Vagina (tissue), 2 donors: ENCODE data around the gene MTERF2. TPM values are rescaled to one million over a fixed set of nuclear protein-coding genes. Genes with fewer than 3 reads are reported as not detected.
A peak's percentile ranks its signal among the peaks of the same experiment; 100 is the strongest.
"Not testable (repeated sequence)": the region's sequence is repeated elsewhere in the genome, so short reads cannot be mapped to it uniquely, and the experiment has no call there.

Source experiments
- DNase-seq, 2 donors: peaks; one replicate each; pipeline ENCODE4 v3.0.0-alpha.2; 2017; ENCODE audit errors: extremely low spot score in 2 of 2
- H3K27ac ChIP-seq: fragments of 200-600 bp; sonication (generic); one replicate; pipeline ENCODE4 v1.5.1; 2019
- H3K27me3 ChIP-seq: fragments of 200-600 bp; sonication (generic); one replicate; pipeline ENCODE4 v1.5.1; 2019
- H3K36me3 ChIP-seq, 2 donors: fragments of 200-600 bp; sonication (generic); one replicate each; pipeline ENCODE4 v1.5.1; 2017 to 2019
- H3K4me1 ChIP-seq: fragments of 200-600 bp; sonication (generic); one replicate; pipeline ENCODE4 v1.5.1; 2019
- H3K4me3 ChIP-seq, 2 donors: fragments of 200-600 bp; sonication (generic); 1 replicate in 1 of 2; 2 replicates in 1 of 2; pipeline ENCODE4 v1.5.1; 2016 to 2019
- H3K9me3 ChIP-seq: fragments of 200-600 bp; sonication (generic); one replicate; pipeline ENCODE4 v1.5.1; 2019
- POLR2A ChIP-seq, 2 donors: fragments of 450-650 bp; IDR thresholded peaks; one replicate each; pipeline ENCODE4 v1.6.1; 2017; ENCODE audit warnings: antibody characterized with exemption in 2 of 2, mild to moderate bottlenecking in 2 of 2, moderate library complexity in 2 of 2
- POLR2AphosphoS5 ChIP-seq, 2 donors: sonication (generic); formaldehyde crosslinking; IDR thresholded peaks; one replicate each; pipeline ENCODE4 v1.9.0; 2017; ENCODE audit warnings: antibody characterized with exemption in 2 of 2, mild to moderate bottlenecking in 2 of 2, low read depth in 1 of 2; ENCODE audit not compliant: insufficient read depth in 1 of 2
- intact Hi-C: fragments of 100-400 bp; cut with DNase I; formaldehyde crosslinking; loops from one replicate; pipeline ENCODE4 v1.15.1; 2023
- total RNA-seq: library from RNA; depleted of rRNA; stranded (reverse); fragments of >200 nt; gene quantifications from one replicate; pipeline ENCODE4 v1.2.3, GENCODE V29; 2016
- TF ChIP-seq, protein P1 (sequence below), 3 experiments: fragments of 450-650 bp in 2 of 3; fragments of 200-600 bp in 1 of 3; sonication (generic) in 1 of 3; IDR thresholded peaks; one replicate each; pipeline ENCODE4 v1.5.1; 2017 to 2019; ENCODE audit warnings: antibody characterized with exemption in 3 of 3, mild to moderate bottlenecking in 2 of 3, moderate library complexity in 2 of 3

MTERF2 gene
- total RNA-seq, 1 donor from 2014 or later = 14.5 TPM

DNA sequence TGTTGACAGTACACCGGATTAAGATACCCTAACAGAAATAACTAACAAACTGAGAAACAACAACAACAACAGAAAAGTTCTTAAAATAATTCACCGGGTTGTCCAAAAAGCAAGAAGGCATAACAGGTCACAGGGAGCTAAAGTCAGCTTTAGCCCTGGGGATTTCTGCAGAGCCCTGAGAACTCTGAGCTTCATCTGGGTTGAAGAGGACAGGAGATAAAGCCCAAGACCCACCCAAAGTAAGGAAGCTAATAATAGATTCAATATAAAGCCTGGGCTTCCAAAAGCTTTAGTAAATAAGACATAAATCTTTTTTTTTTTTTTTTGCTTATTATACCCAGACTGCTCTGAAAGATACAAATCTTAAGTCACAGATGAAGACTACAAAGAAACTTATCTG is 44.1 kb upstream of the MTERF2 start:
- intact Hi-C loops = no loop called here
- Histone ChIP-seq H3K27ac (no peak overlapping the region), H3K9me3 (no peaks in the 10 kb centered on the region), H3K4me1 (peaks cover 55% of the 10 kb centered on the region), H3K4me3 (no peak overlapping the region), H3K36me3 (no peaks in the 10 kb centered on the region), H3K27me3 (no peaks in the 10 kb centered on the region)
- TF ChIP-seq POLR2AphosphoS5 (IDR thresholded peaks at IDR 0.05; ENCODE audit: insufficient read depth in 1 of 2, low read depth in 1 of 2) (no peak), POLR2A (IDR thresholded peaks at IDR 0.05) (no peak)
- TF ChIP-seq, protein P1, sequence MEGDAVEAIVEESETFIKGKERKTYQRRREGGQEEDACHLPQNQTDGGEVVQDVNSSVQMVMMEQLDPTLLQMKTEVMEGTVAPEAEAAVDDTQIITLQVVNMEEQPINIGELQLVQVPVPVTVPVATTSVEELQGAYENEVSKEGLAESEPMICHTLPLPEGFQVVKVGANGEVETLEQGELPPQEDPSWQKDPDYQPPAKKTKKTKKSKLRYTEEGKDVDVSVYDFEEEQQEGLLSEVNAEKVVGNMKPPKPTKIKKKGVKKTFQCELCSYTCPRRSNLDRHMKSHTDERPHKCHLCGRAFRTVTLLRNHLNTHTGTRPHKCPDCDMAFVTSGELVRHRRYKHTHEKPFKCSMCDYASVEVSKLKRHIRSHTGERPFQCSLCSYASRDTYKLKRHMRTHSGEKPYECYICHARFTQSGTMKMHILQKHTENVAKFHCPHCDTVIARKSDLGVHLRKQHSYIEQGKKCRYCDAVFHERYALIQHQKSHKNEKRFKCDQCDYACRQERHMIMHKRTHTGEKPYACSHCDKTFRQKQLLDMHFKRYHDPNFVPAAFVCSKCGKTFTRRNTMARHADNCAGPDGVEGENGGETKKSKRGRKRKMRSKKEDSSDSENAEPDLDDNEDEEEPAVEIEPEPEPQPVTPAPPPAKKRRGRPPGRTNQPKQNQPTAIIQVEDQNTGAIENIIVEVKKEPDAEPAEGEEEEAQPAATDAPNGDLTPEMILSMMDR (IDR thresholded peaks at IDR 0.05) = no peak
- no peak for DNase-seq

DNA sequence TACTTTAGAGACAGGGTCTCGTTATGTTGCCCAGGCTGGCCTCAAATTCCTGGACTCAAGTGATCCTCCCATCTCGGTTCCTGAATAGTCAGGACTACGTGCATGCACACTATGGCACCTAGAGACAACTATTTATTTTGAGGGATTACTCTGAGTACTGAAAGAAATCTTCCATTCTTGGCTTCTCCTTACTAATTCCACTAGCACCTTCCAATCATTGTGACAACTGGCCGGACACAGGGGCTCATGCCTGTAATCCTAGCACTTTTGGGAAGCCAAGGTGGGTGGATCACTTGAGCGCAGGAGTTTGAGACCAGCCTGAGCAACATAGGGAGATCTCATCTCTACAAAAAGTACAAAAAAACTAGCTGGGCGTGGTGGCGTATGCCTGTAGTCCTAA is 42.1 kb upstream of the MTERF2 start:
- Histone ChIP-seq H3K27ac (no peak overlapping the region), H3K36me3 (no peaks in the 10 kb centered on the region), H3K4me1 (peaks cover 55% of the 10 kb centered on the region), H3K27me3 (no peaks in the 10 kb centered on the region), H3K9me3 (no peaks in the 10 kb centered on the region), H3K4me3 (no peak overlapping the region)
- TF ChIP-seq POLR2A (IDR thresholded peaks at IDR 0.05) (no peak), POLR2AphosphoS5 (IDR thresholded peaks at IDR 0.05; ENCODE audit: insufficient read depth in 1 of 2, low read depth in 1 of 2) (no peak)
- TF ChIP-seq, protein P1 (IDR thresholded peaks at IDR 0.05) = no peak
- no peak for DNase-seq
- intact Hi-C loops = no loop called here

DNA sequence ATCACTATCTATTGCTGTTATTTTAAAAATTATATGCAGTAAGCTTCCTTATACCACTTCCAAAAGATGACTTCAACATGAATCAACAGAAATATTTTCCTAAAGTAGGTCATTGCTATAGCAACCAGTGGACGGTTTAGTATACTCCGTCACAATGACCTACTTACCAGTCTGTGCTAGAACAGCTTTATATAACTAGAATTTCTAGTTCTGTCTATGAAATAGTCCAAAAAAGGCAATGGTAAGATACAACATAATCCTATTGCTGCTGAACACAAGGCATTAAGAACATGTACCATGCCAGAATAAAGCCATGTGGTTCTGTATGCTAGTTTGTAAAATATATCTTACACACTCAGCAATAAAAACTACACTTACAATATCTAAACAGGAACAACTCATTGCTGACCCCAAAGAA is 40.7 kb upstream of the MTERF2 start:
- Histone ChIP-seq H3K36me3 (no peaks in the 10 kb centered on the region), H3K9me3 (no peaks in the 10 kb centered on the region), H3K4me1 (peaks cover 55% of the 10 kb centered on the region), H3K27ac (peak overlapping the region; percentile 91), H3K27me3 (no peaks in the 10 kb centered on the region), H3K4me3 (no peak overlapping the region)
- DNase-seq = no peak
- intact Hi-C loops = no loop called here
- TF ChIP-seq POLR2AphosphoS5 (IDR thresholded peaks at IDR 0.05; ENCODE audit: insufficient read depth in 1 of 2, low read depth in 1 of 2) = peak in 1 of 2 donors; percentile 99
- TF ChIP-seq POLR2A (IDR thresholded peaks at IDR 0.05) = no peak
- TF ChIP-seq, protein P1 (IDR thresholded peaks at IDR 0.05) = no peak

DNA sequence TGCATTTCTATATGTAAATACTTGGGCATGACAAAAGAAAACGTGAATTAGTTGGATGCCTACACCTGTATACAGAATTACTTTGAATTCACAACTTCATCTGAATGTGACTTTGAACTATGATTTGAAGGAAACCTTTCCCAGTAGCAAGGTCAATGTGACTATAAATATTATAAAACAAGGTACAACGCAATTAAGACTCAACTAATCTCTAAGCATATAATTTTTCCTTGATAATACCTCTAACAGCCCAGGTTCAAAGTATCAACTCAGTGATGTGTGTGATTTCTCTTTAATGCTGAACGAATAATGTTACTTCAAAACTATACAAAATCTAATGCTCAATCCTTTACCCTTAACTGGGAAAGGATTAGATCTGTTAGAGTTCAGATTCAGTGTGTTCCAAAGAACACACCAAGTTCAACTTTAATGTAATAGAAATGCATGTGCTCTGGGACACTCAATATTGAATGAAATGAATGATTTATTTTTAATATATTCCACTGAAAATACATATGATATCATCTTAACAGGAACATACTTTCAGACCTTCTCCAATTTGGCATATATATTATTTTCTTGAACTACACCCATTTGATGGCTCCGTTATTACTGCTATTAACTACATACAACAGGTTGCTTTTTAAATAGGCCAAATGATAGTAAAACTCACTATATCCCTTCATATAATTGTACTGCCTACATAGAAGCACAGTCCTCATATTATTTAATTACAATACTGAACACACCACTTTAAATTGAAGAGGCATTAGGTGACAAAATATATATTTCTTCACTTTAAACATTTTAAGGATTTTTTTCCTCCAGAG is 40.1 kb upstream of the MTERF2 start:
- H3K36me3 ChIP-seq = no peaks in the 10 kb centered on the region
- intact Hi-C loops = no loop called here
- H3K4me3 ChIP-seq = no peak overlapping the region
- no peak for TF ChIP-seq POLR2AphosphoS5 (IDR thresholded peaks at IDR 0.05; ENCODE audit: insufficient read depth in 1 of 2, low read depth in 1 of 2)
- peaks cover 55% of the 10 kb centered on the region for H3K4me1 ChIP-seq
- H3K9me3 ChIP-seq = no peaks in the 10 kb centered on the region
- H3K27ac ChIP-seq = peak overlapping the region; percentile 91
- H3K27me3 ChIP-seq = no peaks in the 10 kb centered on the region
- no peak for DNase-seq

DNA sequence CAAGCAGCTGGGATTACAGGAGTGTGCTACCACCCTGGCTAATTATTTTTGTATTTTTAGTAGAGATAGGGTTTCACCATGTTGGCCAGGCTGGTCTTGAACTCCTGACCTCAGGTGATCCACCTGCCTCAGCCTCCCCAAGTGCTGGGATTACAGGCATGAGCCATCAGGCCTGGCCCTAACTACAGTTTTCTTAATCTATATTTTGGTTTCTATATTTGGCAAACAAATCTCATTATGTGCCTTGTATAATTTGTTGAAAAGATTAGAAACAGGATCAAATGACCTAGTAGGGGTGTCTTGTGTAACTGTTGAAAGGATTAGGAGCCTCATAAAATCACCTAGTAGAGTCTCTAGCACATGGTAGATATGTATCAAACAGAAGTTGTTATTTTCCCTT is 39.4 kb upstream of the MTERF2 start:
- H3K9me3 ChIP-seq, intact Hi-C loops, H3K36me3 ChIP-seq, DNase-seq, H3K27me3 ChIP-seq, H3K4me3 ChIP-seq: not testable (repeated sequence)
- H3K27ac ChIP-seq = peak overlapping the region; percentile 91
- peaks cover 49% of the 10 kb centered on the region for H3K4me1 ChIP-seq

DNA sequence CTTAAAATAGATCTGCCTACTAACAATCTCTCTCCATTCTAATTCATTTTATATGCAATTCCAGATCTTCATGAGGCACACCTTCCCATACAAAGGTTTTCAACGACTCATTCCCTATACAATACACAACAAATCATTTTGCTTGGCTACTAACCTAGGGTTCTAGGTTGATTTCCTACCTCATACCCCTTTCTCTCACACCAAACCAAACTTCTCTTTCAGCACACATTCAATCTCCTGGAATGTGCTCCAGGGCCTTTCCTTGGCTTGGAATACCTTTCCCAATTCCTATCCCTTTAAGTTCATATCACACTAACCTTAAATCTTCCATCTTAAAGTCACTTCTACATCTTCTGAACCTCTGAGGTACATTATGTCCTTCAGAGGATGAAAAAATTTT is 38.7 kb upstream of the MTERF2 start:
- Histone ChIP-seq H3K27me3 (no peaks in the 10 kb centered on the region), H3K4me1 (peaks cover 42% of the 10 kb centered on the region), H3K36me3 (no peaks in the 10 kb centered on the region), H3K27ac (no peak overlapping the region), H3K4me3 (no peak overlapping the region), H3K9me3 (no peaks in the 10 kb centered on the region)
- no peak for DNase-seq
- TF ChIP-seq POLR2A (IDR thresholded peaks at IDR 0.05) (no peak), POLR2AphosphoS5 (IDR thresholded peaks at IDR 0.05; ENCODE audit: insufficient read depth in 1 of 2, low read depth in 1 of 2) (no peak)
- TF ChIP-seq, protein P1 (IDR thresholded peaks at IDR 0.05) = no peak
- intact Hi-C loops = no loop called here
